HG03520 (cell line): ENCODE data around the gene SNX15.
"Not testable (repeated sequence)": the region's sequence is repeated elsewhere in the genome, so short reads cannot be mapped to it uniquely, and the experiment has no call there.

ENCODE experiments used
- ATAC-seq: cut with Tn5 transposase; IDR thresholded peaks from one replicate; pipeline ENCODE4 v1.9.1; 2021; ENCODE audit warnings: mild to moderate bottlenecking, moderate library complexity; ENCODE audit not compliant: unreplicated experiment

SNX15 gene, protein sequence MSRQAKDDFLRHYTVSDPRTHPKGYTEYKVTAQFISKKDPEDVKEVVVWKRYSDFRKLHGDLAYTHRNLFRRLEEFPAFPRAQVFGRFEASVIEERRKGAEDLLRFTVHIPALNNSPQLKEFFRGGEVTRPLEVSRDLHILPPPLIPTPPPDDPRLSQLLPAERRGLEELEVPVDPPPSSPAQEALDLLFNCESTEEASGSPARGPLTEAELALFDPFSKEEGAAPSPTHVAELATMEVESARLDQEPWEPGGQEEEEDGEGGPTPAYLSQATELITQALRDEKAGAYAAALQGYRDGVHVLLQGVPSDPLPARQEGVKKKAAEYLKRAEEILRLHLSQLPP

DNA sequence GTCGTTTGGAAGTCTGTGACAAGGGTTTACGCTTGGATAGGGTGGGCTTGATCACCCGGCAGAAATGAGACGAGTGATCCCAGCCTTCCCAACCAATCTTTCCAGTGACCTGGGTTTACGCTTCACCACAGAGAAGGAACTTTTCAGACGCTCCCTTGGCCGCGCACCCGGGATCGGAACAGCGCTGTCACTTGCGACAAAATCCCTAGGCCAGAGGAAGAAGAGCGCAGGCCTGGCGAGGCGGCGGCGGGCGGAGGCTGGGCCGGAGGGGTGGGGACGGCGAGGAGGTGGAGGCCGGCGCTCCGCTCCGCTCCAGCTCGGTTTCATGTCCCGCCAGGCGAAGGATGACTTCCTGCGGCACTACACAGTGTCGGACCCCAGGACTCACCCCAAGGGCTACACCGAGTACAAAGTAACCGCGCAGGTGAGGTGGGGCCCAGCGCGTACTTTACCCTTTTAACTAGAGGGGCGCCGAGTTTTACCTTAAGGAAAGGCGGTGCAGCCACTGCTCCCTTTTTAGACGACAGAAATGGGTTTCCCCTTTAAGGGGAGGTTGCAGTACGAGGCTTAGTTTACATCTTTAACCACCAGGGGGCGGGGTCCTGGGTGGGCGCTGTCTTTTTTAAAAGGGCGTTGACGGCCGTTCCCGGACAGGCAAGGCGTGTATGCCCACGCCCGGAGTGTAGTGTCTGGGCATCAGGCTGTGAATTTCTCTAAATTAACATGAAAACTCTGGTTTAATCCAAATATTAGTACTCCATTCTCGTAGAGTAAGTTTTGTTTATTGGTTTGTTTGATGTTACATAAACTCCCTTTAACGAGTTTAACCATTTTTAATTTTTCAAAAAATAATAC, at the start of gene SNX15:
Gene SNX15 (plus strand): TSS at position 227 of the 855 bp plus-strand sequence. CDS start 99 bp downstream, at position 326.
- peak; percentile 80 for ATAC-seq

DNA sequence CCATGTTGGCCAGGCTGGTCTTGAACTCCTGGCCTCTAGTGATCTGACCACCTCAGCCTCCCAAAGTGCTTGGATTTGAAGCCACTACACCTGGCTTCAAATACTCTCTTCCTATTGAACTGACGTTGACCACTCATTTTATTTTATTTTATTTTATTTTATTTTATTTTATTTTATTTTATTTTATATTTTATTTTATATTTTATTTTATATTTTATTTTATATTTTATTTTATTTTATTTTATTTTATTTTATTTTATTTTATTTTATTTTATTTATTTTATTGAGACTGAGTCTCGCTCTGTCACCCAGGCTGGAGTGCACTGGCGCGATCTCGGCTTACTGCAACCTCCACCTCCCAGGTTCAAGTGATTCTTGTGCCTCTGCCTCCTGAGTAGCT, 43.9 kb upstream of the SNX15 start:
- ATAC-seq, result not testable (repeated sequence)

DNA sequence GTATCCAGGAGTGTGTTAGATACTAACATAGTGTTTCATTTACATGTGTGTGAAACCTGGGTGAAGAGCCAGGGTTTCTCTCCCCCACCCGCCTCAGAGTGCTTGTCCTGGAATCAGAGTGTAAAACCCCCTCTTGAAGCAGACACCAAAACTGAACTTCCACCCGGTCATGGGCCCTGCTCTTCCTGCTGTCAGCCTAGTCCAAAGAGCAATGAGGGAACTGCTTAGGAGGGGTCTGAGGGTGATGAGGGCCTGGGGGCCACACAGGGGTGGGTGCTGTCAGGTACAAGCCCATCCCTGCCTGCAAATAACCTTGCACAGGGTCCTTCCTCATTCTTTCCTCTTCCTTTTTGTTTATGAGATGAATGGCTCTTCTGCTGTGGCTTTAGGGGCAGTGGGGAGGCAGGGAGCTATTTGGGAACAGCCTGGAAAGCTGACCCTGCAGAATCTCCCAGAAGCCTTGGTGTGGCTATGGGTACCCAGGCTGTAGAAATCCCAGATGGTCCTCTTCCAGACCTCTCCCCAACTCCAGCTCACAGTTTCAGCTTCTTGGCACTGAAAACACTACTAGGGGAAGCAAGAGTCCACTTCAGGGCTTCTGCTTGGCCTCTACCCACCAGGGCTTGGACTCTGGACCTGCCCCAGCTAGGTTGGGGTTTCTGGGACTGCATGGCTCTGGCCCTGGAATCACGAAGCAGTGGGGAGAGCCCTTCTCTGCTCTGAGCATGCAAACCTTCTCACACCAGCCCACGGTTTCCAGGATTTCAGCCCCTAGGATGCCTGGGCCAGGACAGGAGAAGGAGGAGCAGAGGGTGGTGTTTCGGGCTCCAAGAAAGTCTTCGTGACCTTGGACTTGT, 39.0 kb upstream of the SNX15 start:
- ATAC-seq, result no peak

DNA sequence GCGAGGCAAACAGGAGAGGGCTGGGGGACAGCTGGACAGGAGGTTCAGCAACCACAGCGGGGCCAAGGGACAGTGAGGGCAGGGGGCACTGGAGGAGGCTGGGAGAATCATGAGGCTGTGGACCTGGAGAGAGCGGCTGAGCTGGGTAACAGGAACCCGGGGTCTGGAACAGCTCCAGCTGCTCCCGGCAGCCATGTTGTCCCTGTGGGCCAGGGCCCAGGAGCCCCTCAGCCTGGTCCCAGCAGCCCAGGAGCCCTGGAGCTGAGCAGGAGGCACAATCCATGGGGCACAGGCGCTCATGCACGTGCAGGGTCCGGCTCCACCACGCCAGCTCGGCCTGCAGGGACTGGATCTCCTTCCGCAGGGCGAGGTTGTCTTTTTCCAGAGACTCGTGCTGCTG, 37.8 kb upstream of the SNX15 start:
- no peak for ATAC-seq

DNA sequence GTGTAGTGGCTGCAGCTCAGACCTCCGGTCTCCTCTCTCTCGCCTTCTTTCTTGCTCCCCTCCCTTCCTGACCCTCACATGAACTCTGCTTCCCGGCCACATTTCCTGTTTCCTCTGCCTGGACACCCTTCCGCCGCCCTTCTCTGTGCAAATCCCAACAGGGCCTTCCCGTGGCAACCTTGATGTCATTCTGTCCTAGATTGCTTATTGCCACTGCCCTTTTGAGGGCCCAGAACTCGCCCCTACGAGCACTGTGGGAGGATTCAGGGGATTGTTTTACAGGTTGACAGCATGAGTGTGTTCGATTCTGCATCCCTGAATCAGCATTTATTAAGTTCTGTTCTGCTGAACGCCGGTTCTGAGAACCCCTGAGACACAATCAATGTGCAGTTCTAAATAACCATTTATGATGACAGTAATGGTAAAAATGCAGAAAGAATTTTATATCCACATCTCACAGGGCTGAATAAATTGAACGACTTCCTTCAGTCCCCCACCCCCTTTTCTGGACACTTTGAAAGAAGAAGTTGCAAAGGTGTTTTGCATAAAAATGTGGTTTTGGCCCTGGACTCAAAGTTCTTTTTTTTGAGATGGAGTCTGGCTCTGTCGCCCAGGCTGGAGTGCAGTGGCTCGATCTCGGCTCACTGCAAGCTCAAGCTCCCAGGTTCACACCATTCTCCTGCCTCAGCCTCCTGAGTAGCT, 36.9 kb upstream of the SNX15 start:
- ATAC-seq, result no peak

DNA sequence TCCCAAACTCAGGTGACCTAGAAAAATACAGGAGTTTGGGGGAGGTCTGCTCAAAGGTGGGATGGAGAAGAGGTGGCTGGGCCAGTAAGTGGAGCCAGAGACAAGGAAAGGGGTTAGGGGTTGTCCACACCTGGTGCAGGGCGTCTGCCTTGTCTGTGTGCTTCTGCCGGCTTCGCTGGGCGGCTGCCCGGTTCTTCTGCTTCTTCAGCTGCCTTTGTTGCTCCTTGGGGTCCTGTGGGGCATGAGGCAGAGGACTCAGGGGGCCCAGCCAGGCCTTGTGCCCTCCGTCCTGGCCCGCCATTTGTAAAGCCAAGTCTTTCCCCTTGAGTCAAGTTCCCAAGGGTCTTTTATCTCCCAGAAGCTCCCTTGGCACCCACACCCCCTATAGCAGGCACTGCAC, 32.9 kb upstream of the SNX15 start:
- no peak for ATAC-seq

DNA sequence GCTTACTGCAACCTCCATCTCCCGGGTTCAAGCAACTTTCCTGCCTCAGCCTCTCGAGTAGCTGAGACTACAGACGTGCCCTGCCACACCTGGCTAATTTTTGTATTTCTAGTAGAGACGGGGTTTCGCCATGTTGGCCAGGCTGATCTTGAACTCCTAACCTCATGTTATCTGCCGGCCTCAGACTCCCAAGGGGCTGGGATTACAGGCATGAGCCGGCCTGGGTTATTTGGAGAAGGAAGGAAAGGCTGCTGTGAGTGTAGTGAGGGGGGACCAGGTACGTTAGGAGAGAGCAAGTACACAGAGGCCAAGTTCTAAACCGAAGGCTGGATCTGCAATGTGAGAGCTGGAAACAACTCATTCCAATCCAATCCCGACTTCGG, 30.9 kb upstream of the SNX15 start:
- no peak for ATAC-seq

DNA sequence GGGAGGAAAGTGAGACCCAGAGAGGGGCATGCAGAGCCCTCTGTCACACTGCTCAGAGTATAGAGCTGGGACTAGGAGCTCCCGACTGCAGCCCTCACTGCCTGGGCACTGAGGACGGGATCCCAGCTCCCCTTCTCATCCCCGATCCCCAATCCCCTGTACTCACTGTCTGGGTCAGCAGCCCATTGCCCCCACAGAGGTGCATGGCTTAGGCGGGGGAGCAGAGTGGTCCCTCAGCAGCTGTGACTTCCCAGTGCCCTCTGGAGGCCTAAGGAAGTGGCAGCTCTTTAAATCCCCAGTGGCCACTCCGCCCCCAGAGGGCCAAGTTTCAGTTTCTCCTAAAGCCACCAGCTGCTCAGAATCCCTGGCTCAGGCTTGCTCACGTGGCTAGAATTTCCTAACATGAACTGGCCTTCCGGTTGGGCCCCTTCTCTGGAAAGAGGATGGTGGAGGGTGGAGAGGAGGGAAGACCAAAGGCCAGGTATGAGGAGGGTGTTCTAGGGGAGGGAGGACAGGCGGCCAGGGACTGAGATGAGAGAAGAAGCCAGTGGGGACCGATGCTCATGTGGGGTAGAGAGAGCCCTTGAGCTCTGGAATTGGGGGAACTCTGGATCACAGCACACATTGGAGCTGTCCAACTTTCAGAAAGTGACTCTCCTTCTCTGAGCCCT, 30.4 kb upstream of the SNX15 start, which contains the start of gene BATF2:
Gene BATF2 (minus strand): TSS at position 262 of the 671 bp plus-strand sequence. CDS start 57 bp downstream, at position 205.
- ATAC-seq, result no peak

DNA sequence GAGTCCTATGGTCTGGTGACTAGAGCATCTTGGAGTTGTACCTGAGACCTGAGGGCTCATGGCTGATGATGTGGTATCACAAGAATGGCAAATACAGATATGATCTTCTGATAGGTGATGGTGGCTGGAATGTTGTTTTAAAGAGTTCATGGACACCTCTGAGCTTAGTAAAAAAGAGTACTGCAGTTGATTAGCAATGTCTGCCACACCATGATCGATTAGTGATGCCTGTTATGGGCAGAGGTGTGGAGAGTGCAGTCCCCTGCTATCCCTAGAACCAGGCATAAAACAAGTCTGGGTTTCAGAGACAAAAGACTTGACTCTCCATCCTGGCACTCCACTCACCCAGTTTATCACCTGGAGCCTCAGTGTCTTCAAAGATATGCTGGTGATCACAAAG, 29.1 kb upstream of the SNX15 start:
- no peak for ATAC-seq

DNA sequence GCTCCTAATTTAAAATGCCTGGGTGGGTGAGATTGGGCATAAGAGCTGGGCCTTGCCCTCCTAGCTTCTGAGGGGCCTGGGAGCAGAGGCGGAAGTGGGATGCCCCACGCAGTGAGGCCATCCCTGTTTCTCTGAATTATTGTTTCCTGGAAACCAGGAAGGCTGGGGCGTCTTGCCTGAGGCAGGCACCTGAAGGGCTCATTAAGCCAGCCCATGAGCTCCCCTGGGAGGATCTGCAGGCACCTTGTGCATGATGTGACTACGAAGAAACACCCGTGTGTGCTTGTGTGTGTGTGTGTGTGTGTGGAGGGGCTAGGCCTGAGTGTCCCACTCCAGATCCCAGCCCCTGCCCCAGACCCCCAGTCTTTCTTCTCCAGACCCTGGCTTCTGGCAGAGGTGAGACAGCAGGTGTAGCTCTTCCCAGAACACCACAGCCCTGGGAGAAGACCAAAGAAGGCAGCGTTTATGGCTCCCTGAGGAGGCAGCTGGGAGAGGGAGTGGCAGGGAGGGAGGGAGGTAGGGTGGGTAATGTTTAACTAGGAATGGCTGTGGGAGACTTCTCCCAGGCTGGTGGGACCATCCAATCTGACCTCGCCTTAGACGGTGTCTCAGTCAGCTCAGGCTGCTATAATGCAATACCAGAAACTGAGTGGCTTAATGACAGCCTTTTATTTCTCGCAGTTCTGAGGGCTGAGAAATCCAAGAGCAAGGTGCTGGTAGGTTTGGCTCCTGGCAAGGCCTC, 28.4 kb upstream of the SNX15 start:
- ATAC-seq, result no peak

DNA sequence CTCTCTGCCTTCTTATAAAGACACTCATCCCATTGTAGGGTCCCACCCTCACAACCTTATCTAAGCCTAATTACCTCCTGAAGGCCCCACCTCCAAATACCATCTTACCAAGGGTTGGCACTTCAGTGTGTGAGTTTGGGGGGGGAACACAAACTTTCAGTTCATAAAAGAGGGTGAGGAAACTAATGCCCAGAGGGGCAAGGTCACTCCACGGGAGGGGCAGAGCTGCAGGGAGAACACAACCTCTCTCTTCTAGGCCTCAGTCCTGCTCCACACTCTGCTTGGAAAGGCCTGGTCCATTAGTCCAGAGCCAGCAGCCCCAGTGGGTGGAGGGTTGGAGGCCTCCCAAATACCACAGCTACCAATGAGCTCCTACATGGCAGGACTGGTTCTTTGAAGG, 27.8 kb upstream of the SNX15 start:
- ATAC-seq, result no peak

DNA sequence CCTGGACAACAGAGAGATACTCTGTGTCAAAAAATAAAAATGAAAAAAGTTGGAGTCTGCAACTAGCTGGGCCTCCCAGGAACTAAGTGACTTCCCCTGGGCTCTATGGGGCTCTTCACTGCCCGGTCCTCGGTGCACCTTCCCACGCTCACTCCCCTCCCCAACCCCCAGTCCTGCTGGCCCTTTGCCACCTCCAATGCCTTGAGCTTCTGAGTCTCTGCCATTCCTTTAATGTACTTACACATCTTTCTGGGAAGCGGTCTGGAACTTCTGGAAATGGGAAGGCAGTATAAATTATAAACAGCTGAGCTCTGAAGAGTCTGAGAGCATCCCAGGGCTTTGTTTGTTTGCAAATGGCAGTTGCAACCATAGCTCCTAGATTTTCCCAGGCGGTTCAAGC, 24.5 kb upstream of the SNX15 start:
- no peak for ATAC-seq

DNA sequence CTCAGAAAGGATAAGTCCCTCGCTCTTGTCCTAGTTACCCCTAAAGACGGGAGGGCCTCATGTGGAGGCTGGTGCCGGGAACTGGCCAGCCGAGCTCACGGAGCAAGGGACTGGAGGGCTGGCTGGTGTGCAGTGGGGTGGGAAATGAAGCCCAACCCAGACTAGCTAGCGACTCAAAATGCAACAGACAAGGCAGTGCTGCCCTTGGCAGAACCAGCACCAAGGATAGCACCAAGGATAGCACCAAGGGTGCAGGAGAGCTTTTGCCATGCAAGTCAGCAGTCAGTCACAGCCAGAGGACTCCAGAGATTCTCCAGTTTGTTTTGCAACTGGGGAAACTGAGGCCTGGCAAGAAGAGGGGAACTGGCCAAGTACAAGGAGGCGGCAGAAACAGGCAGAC, 24.0 kb upstream of the SNX15 start:
- no peak for ATAC-seq

DNA sequence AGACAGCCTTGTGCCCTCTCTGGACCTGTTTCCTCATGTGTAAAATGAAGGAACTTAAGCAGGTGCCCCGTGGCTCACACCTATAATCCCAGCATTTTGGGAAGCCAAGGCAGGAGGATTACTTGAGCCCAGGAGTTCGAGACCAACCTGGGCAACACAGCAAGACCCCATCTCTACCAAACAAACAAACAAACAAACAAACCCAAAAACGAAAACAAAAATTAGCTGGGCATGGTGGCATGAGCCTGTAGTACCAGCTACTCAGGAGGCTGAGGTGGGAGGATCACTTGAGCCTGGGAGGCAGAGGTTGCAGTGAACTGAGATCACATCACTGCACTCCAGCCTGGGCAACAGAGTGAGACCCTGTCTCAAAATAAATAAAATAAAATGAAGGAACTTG, 23.3 kb upstream of the SNX15 start:
- ATAC-seq, result not testable (repeated sequence)

DNA sequence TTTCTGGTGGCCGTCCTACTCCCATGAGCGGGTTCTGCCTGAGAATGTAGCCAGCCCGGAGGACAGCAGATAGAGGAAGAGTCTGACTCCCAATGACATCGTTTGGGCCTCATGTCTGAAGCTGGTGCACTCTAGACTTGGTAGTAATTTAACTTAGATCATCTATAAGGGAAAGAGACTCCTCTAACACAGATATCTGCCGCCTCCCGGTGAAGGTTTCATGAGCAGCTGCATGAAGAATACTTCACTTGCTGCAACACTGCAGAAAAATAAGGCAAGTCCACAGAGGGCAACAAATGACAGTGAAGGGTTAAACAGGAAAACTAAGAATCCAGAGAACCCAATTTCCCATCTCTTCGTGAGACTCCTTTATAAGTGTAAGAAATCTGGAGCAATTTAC, 19.2 kb upstream of the SNX15 start:
- no peak for ATAC-seq

DNA sequence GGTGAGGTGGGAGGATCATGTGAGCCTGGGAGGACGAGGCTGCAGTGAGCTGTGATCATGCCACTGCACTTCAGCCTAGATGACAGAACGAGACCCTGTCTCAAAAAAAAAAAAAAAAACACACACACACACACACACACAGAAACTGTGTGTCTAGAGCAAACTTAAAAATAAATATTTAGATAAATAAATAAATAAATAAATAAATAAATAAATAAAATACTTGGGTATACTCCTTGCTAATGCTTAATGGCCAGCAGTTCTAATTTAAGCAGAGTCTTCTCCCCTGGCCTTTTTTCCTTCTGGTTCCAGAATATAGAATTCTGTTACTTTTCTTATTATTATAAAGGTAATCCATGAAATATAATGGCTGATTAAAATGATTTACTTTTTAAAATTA, 18.4 kb upstream of the SNX15 start:
- ATAC-seq, result no peak

DNA sequence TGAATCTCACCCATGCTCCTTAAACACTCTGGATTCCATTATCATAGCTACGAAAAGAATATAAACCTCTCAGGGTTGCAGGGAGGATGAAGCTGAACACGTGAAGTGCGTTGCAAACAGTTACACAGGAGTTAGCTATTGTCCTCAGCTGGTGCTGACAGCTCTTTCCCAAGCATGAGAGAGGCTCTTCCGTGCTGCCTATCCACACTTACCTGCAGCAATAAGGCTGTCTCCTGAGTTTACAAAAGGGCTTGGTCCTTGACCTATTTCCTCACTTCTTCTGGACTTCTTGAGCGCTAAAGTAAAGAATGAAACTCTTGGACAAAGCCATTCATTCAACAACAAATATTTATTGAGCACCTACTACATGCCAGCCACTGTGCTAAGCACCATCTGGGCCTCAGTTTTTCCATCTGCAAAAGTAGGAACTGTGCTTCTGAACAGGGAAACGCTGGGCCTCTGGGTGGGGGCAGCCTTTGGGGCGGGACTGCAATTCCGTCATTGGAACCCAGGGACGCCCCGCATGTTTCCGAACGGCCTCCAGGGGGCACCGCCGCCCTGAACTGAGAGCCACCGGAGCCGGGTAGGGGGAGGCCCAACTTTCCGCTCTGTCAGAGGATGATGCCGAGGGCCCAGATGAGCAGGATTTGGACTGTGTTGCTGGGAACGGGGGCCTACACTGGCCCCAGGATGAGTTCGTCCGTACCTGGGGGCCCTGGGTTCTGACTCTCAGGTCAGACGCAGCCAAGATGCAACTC, 13.9 kb upstream of the SNX15 start:
- ATAC-seq, result peak; percentile 71

DNA sequence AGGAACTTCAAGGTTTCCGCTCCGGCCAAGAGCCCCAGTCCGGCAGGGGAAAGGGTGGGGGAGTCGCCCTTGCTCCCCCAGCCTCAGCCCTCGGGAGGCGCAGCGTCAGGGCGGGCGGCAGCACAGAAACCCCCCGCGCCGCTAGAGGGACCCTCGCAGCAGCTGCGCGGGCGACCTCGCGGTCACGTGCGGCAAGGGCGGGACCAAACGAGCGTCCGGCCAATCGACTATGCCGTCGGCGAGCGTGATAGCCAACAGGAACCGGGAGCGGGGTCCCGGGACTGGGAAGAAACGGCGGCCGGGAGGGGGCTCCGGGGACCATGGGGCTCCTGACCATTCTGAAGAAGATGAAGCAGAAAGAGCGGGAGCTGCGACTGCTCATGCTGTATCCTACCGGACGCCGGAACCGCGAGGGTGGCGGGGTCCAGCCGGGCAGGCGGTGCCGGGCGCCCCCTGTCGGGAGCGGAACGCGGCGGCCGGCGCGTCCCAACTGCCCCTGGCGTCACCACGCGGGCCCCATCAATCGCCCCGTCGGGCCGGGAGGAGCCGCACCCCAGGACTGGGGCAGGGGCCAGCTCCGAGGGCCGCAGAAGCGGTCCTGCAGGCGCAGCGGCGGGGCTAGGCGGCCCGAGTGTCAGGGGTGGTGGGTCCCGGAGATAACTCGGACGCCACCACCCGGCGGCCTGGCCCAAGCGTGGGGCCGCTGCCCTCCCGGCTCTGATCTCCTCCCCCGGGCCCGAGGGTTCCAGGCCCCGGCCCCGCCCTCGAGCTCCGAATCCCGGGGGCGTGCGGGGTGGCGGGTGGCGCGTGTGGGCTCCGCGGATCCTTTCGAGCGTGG, 13.1 kb upstream of the SNX15 start, which contains the start of gene ARL2:
Gene ARL2 (plus strand): TSS at position 273 of the 838 bp plus-strand sequence. CDS start 48 bp downstream, at position 321.
- ATAC-seq, result peak; percentile 66
